Measurements from ENCODE around the gene IGSF8. TPM values are rescaled to one million over a fixed set of nuclear protein-coding genes. Genes with fewer than 3 reads are reported as not detected.

The IGSF8 gene
- total and polyA plus RNA-seq, 12 donors = 9.7 to 42.9 (median 24.1) TPM

DNA sequence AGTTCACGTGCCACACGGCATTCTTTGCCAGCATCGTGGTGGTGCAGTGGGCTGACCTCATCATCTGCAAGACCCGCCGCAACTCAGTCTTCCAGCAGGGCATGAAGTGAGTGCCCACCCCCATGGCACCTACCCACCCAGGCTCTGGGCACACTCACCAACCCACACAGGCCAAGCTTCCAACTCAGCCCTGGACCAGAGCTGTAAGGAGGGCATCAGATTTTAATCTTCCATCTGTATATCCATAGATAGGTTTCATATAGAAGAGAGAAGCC lies 38.4 kb upstream of the IGSF8 start:
- no peak overlapping the region for H3K4me3 ChIP-seq
- H3K36me3 ChIP-seq (replicated peaks in 1 of 2) = no peaks in the 10 kb centered on the region
- DNase-seq = no peak
- intact Hi-C loops (cut with DNase I) = no loop called here
- TF ChIP-seq, protein P1, sequence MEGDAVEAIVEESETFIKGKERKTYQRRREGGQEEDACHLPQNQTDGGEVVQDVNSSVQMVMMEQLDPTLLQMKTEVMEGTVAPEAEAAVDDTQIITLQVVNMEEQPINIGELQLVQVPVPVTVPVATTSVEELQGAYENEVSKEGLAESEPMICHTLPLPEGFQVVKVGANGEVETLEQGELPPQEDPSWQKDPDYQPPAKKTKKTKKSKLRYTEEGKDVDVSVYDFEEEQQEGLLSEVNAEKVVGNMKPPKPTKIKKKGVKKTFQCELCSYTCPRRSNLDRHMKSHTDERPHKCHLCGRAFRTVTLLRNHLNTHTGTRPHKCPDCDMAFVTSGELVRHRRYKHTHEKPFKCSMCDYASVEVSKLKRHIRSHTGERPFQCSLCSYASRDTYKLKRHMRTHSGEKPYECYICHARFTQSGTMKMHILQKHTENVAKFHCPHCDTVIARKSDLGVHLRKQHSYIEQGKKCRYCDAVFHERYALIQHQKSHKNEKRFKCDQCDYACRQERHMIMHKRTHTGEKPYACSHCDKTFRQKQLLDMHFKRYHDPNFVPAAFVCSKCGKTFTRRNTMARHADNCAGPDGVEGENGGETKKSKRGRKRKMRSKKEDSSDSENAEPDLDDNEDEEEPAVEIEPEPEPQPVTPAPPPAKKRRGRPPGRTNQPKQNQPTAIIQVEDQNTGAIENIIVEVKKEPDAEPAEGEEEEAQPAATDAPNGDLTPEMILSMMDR (IDR thresholded peaks at IDR 0.05) = no peak
- no peak for TF ChIP-seq POLR2A (IDR thresholded peaks at IDR 0.05)
- 85 to 92% (median 92%) methylated on average over 4 to 5 of the region's 5 CpGs for WGBS, 4 donors
- H3K27me3 ChIP-seq = no peaks in the 10 kb centered on the region
- H3K4me1 ChIP-seq (replicated peaks in 1 of 2) = no peaks in the 10 kb centered on the region
- H3K9me3 ChIP-seq (replicated peaks in 1 of 3) = no peaks in the 10 kb centered on the region
- no peak overlapping the region for H3K27ac ChIP-seq

DNA sequence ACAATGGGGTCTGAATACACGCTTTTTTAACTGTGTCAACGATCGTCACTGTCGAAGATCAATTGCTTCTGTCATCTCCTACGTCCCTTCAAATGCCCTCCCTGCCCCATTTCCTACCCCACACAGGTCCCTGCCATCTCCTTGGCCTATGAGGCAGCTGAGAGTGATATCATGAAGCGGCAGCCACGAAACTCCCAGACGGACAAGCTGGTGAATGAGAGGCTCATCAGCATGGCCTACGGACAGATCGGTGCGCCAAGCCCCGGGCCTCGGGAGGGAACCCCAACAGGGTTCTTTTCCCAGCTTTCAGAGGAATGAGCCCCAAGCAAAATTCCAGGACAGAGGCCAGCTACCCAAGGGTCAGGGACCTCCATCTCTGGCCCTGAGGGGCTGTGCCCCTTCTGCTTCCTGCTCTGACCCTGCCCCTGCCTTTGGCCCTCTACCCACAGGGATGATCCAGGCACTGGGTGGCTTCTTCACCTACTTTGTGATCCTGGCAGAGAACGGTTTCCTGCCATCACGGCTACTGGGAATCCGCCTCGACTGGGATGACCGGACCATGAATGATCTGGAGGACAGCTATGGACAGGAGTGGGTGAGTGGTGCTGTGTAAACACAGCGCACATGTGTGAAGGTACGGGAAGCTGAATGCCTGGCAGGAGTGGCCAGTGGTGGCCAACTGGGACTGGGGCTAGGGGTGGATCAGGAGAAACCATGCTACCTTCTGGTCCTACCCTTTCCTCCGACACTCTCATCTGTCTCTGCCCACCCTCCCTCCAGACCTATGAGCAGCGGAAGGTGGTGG lies 37.9 kb upstream of the IGSF8 start:
- Histone ChIP-seq H3K27ac (no peak overlapping the region), H3K4me1 (replicated peaks in 1 of 2) (no peaks in the 10 kb centered on the region), H3K27me3 (no peaks in the 10 kb centered on the region), H3K36me3 (replicated peaks in 1 of 2) (no peaks in the 10 kb centered on the region), H3K9me3 (replicated peaks in 1 of 3) (no peaks in the 10 kb centered on the region), H3K4me3 (no peak overlapping the region)
- intact Hi-C loops (cut with DNase I) = no loop called here
- no peak for TF ChIP-seq POLR2A (IDR thresholded peaks at IDR 0.05)
- TF ChIP-seq, protein P1 (IDR thresholded peaks at IDR 0.05) = no peak
- DNase-seq = no peak
- WGBS, 4 donors = 88 to 94% (median 92%) methylated on average over 19 to 22 of the region's 22 CpGs

DNA sequence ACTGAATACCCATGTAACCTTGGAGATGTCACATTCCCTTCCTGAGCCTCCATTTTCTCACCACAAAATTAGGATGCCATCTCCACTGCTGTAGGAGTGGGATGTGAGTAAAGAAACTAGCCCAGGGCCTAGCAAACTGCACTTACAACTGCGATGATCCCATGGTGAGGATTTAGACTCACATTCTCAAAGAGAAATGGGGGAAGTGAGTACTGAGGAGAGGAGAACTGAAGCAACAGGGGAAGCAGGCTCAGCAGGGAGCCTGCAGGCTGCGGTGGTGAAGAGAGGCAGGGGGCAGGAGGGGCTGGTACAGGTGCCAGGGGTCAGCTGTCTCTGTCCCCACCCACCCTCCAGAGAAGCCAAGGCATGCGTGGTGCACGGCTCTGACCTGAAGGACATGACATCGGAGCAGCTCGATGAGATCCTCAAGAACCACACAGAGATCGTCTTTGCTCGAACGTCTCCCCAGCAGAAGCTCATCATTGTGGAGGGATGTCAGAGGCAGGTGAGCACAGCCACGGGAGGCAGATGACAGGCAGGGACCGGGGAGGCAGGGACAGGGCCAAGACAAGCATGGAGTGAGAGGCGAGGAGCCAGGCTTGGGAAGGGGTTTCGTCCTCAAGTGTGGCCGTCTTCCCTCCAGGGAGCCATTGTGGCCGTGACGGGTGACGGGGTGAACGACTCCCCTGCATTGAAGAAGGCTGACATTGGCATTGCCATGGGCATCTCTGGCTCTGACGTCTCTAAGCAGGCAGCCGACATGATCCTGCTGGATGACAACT lies 36.6 kb upstream of the IGSF8 start:
- 84 to 86% (median 84%) methylated on average over 20 of the region's 20 CpGs for WGBS, 4 donors
- H3K27me3 ChIP-seq = no peaks in the 10 kb centered on the region
- intact Hi-C loops (cut with DNase I) = no loop called here
- H3K27ac ChIP-seq = no peak overlapping the region
- no peaks in the 10 kb centered on the region for H3K4me1 ChIP-seq (replicated peaks in 1 of 2)
- H3K36me3 ChIP-seq (replicated peaks in 1 of 2) = no peaks in the 10 kb centered on the region
- no peaks in the 10 kb centered on the region for H3K9me3 ChIP-seq (replicated peaks in 1 of 3)
- no peak for DNase-seq
- TF ChIP-seq, protein P1 (IDR thresholded peaks at IDR 0.05) = no peak
- TF ChIP-seq POLR2A (IDR thresholded peaks at IDR 0.05) = no peak
- no peak overlapping the region for H3K4me3 ChIP-seq

DNA sequence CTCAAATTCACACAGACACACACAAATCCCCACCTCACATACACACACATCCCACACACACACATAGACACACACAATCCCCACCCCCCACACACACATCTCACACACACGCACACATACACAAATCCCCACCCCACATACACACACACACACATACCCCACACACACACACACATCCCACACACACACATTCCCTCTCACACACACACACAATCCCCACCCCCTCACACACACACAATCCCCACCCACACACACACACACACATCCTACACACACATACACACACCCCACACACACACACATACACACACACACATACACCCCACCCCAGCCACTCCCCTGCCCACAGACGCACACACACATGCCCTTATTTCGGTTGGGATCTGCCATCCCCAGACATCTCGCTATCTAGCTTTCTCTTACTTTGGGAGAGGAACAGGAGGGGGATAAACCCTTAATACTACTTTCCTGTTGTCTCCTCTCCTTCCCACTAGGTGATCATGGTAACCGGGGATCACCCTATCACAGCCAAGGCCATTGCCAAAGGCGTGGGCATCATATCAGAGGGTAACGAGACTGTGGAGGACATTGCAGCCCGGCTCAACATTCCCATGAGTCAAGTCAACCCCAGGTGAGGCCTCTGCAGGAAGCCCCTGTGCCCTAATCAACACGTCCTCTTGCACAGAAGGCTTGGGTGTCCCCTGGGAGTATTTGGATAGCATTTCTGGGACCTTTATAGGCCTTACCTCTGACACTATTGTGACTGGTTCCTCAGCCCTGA lies 35.8 kb upstream of the IGSF8 start:
- no peak overlapping the region for H3K27ac ChIP-seq
- intact Hi-C loops (cut with DNase I) = no loop called here
- H3K4me1 ChIP-seq (replicated peaks in 1 of 2) = no peaks in the 10 kb centered on the region
- H3K9me3 ChIP-seq (replicated peaks in 1 of 3) = no peaks in the 10 kb centered on the region
- no peaks in the 10 kb centered on the region for H3K27me3 ChIP-seq
- TF ChIP-seq POLR2A (IDR thresholded peaks at IDR 0.05) = no peak
- TF ChIP-seq, protein P1 (IDR thresholded peaks at IDR 0.05) = no peak
- no peak for DNase-seq
- no peak overlapping the region for H3K4me3 ChIP-seq
- no peaks in the 10 kb centered on the region for H3K36me3 ChIP-seq (replicated peaks in 1 of 2)
- 75 to 85% (median 79%) methylated on average over 9 of the region's 9 CpGs for WGBS, 4 donors
